ENCODE results near the gene UBXN4.

DNA sequence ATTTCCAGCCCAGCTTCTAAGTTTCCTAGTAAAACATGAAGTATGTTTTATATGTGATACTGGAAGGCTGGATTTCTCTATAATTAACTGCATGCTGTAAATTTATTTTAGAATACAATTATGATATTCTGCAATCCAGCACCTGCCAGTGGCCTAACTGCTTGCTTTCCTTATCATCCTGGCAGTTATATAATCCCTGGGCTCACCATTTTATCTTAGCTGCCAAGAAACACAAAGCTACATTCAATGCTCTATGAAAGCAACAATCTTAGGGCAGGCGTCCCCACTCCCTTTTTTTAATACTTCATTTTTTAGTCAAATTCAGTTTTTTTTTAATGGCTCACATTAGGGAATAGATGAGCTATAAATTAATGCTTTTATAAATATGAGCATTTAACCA lies 38.4 kb upstream of the UBXN4 start:
- TF ChIP-seq, protein P1, sequence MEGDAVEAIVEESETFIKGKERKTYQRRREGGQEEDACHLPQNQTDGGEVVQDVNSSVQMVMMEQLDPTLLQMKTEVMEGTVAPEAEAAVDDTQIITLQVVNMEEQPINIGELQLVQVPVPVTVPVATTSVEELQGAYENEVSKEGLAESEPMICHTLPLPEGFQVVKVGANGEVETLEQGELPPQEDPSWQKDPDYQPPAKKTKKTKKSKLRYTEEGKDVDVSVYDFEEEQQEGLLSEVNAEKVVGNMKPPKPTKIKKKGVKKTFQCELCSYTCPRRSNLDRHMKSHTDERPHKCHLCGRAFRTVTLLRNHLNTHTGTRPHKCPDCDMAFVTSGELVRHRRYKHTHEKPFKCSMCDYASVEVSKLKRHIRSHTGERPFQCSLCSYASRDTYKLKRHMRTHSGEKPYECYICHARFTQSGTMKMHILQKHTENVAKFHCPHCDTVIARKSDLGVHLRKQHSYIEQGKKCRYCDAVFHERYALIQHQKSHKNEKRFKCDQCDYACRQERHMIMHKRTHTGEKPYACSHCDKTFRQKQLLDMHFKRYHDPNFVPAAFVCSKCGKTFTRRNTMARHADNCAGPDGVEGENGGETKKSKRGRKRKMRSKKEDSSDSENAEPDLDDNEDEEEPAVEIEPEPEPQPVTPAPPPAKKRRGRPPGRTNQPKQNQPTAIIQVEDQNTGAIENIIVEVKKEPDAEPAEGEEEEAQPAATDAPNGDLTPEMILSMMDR (conservative IDR thresholded peaks at IDR 0.05; ENCODE audit: low read depth, low read length) = no peak
- TF ChIP-seq POLR2A (IDR thresholded peaks at IDR 0.05; ENCODE audit: low read depth, low read length) (no peak), MXI1 (IDR thresholded peaks at IDR 0.05; ENCODE audit: borderline replicate concordance, low read depth, low read length) (no peak), MAZ (IDR thresholded peaks at IDR 0.05; ENCODE audit: borderline replicate concordance, low read depth, low read length) (no peak)

Measured in IMR-90 (cell line).